ES-I3 (cell line): ENCODE measurements around the gene RAB20.
"Not testable (repeated sequence)": the region's sequence is repeated elsewhere in the genome, so short reads cannot be mapped to it uniquely, and the experiment has no call there.

ENCODE experiments used
- H3K36me3 ChIP-seq: 2 replicates; pipeline ENCODE4 v1.6.1; 2013; ENCODE audit warnings: mild to moderate bottlenecking, low read length, control low read depth, moderate library complexity; ENCODE audit not compliant: insufficient read depth
- H3K4me1 ChIP-seq: 2 replicates; pipeline ENCODE4 v1.6.1; 2013; ENCODE audit warnings: mild to moderate bottlenecking, control low read depth, low read length; ENCODE audit not compliant: insufficient read depth
- H3K9ac ChIP-seq: 2 replicates; pipeline ENCODE4 v1.6.1; 2013; ENCODE audit warnings: low read depth, mild to moderate bottlenecking, low read length, moderate library complexity
- H3K9me3 ChIP-seq: 2 replicates; pipeline ENCODE4 v1.6.1; 2013; ENCODE audit warnings: mild to moderate bottlenecking, low read length, moderate library complexity; ENCODE audit not compliant: control insufficient read depth, insufficient read depth

The RAB20 gene

GRCh38 chr13:110561344-110562035 is at the start of gene RAB20:
TSS of gene RAB20 (minus strand) at chr13:110561722. CDS start at chr13:110561519, 203 bp downstream.
- Histone ChIP-seq H3K36me3 (peaks cover 7% of the 10 kb centered on the region), H3K9ac (peak within 1 kb of the TSS; percentile 94), H3K4me1 (peaks cover 3% of the 10 kb centered on the region)

GRCh38 chr13:110610955-110611595 is 49.6 kb upstream of the RAB20 start:
- H3K9ac ChIP-seq: no peak overlapping the region
- H3K9me3 ChIP-seq: no peaks in the 10 kb centered on the region
- peaks cover 6% of the 10 kb centered on the region for H3K4me1 ChIP-seq
- H3K36me3 ChIP-seq: no peaks in the 10 kb centered on the region

More at GRCh38 chr13:110561344-110562035, at the start of gene RAB20:
- no peaks in the 10 kb centered on the region for H3K9me3 ChIP-seq

GRCh38 chr13:110607675-110608224 is 46.2 kb upstream of the RAB20 start:
- H3K4me1 ChIP-seq: peaks cover 6% of the 10 kb centered on the region
- no peaks in the 10 kb centered on the region; the same call in 1 of the 2 replicates for H3K9me3 ChIP-seq
- H3K36me3 ChIP-seq: no peaks in the 10 kb centered on the region
- H3K9ac ChIP-seq: no peak overlapping the region

- H3K4me1 ChIP-seq, H3K36me3 ChIP-seq, H3K9ac ChIP-seq, H3K9me3 ChIP-seq: not testable (repeated sequence)
Measured at GRCh38 chr13:110606281-110606680, 44.8 kb upstream of the RAB20 start.

- H3K9me3 ChIP-seq: no peaks in the 10 kb centered on the region; the same call in 1 of the 2 replicates
- peaks cover 2% of the 10 kb centered on the region for H3K4me1 ChIP-seq
- no peak overlapping the region for H3K9ac ChIP-seq
- H3K36me3 ChIP-seq: no peaks in the 10 kb centered on the region
Measured at GRCh38 chr13:110605132-110605531, 43.6 kb upstream of the RAB20 start.

GRCh38 chr13:110600980-110601379 is 39.5 kb upstream of the RAB20 start:
- Histone ChIP-seq H3K4me1 (peaks cover 3% of the 10 kb centered on the region; the same call in 1 of the 2 replicates), H3K9me3 (no peaks in the 10 kb centered on the region; the same call in 1 of the 2 replicates), H3K9ac (no peak overlapping the region), H3K36me3 (no peaks in the 10 kb centered on the region)

- no peaks in the 10 kb centered on the region; the same call in 1 of the 2 replicates for H3K9me3 ChIP-seq
- no peak overlapping the region for H3K9ac ChIP-seq
- H3K4me1 ChIP-seq: peaks cover 3% of the 10 kb centered on the region; the same call in 1 of the 2 replicates
- no peaks in the 10 kb centered on the region for H3K36me3 ChIP-seq
Measured at GRCh38 chr13:110600261-110600819, 38.8 kb upstream of the RAB20 start.

GRCh38 chr13:110597041-110597689 is 35.6 kb upstream of the RAB20 start:
- Histone ChIP-seq H3K9me3 (no peaks in the 10 kb centered on the region), H3K4me1 (peaks cover 3% of the 10 kb centered on the region; the same call in 1 of the 2 replicates), H3K9ac (no peak overlapping the region), H3K36me3 (no peaks in the 10 kb centered on the region)

GRCh38 chr13:110593430-110594130 is 32.1 kb upstream of the RAB20 start:
- Histone ChIP-seq H3K9ac (no peak overlapping the region), H3K36me3 (no peaks in the 10 kb centered on the region), H3K4me1 (0 out of 2 replicates have a peak, but pooled peaks cover 5% of the 10 kb centered on the region), H3K9me3 (no peaks in the 10 kb centered on the region)

GRCh38 chr13:110592665-110593064 is 31.1 kb upstream of the RAB20 start:
- 0 out of 2 replicates have a peak, but pooled peaks cover 5% of the 10 kb centered on the region for H3K4me1 ChIP-seq
- no peak overlapping the region for H3K9ac ChIP-seq
- H3K36me3 ChIP-seq: no peaks in the 10 kb centered on the region
- H3K9me3 ChIP-seq: no peaks in the 10 kb centered on the region

GRCh38 chr13:110590577-110590976 is 29.1 kb upstream of the RAB20 start:
- Histone ChIP-seq H3K36me3 (no peaks in the 10 kb centered on the region), H3K9ac (no peak overlapping the region), H3K4me1 (0 out of 2 replicates have a peak, but pooled peaks cover 5% of the 10 kb centered on the region), H3K9me3 (no peaks in the 10 kb centered on the region)

GRCh38 chr13:110589793-110590390 is 28.4 kb upstream of the RAB20 start:
- 0 out of 2 replicates have a peak, but pooled peaks cover 5% of the 10 kb centered on the region for H3K4me1 ChIP-seq
- no peaks in the 10 kb centered on the region for H3K36me3 ChIP-seq
- H3K9ac ChIP-seq: no peak overlapping the region
- no peaks in the 10 kb centered on the region for H3K9me3 ChIP-seq

- no peaks in the 10 kb centered on the region for H3K4me1 ChIP-seq
- no peak overlapping the region for H3K9ac ChIP-seq
- no peaks in the 10 kb centered on the region for H3K36me3 ChIP-seq
- no peaks in the 10 kb centered on the region for H3K9me3 ChIP-seq
Measured at GRCh38 chr13:110583178-110583865, 21.8 kb upstream of the RAB20 start.
